ENCODE measurements around the gene MGAT5B. TPM values are rescaled to one million over a fixed set of nuclear protein-coding genes. Genes with fewer than 3 reads are reported as not detected.

MGAT5B gene
- total RNA-seq, 2 donors from 2014 or later = 0.05 to 0.27 TPM

DNA sequence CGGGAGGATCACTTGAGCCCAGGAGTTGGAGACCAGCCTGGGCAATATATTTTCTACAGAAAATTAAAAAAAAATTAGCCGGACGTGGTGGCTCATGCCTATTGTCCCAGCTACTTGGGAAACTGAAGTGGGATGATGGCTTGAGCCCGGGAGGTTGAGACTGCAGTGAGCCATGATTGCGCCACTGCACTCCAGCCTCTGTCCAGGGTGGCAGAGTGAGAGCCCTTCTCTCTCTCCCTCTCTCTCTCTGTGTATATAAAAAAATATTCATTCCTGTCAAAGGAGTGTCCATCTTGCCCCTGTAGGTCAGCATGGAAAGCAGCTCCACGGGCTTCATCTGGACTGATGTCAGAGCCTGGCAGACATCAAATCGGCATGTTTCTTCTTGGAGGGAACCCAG is 31.2 kb downstream of the MGAT5B start:
- H3K27ac ChIP-seq = no peak overlapping the region
- DNase-seq = no peak
- intact Hi-C loops (cut with DNase I) = no loop called here
- H3K4me1 ChIP-seq = no peaks in the 10 kb centered on the region
- no peaks in the 10 kb centered on the region for H3K27me3 ChIP-seq
- TF ChIP-seq, protein P1, sequence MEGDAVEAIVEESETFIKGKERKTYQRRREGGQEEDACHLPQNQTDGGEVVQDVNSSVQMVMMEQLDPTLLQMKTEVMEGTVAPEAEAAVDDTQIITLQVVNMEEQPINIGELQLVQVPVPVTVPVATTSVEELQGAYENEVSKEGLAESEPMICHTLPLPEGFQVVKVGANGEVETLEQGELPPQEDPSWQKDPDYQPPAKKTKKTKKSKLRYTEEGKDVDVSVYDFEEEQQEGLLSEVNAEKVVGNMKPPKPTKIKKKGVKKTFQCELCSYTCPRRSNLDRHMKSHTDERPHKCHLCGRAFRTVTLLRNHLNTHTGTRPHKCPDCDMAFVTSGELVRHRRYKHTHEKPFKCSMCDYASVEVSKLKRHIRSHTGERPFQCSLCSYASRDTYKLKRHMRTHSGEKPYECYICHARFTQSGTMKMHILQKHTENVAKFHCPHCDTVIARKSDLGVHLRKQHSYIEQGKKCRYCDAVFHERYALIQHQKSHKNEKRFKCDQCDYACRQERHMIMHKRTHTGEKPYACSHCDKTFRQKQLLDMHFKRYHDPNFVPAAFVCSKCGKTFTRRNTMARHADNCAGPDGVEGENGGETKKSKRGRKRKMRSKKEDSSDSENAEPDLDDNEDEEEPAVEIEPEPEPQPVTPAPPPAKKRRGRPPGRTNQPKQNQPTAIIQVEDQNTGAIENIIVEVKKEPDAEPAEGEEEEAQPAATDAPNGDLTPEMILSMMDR (IDR thresholded peaks at IDR 0.05) = no peak
- no peak overlapping the region for H3K4me3 ChIP-seq
- no peaks in the 10 kb centered on the region for H3K36me3 ChIP-seq
- H3K9ac ChIP-seq (ENCODE audit: low read depth in 2 of 2, low read length in 2 of 2) = no peak overlapping the region
- H3K9me3 ChIP-seq = no peaks in the 10 kb centered on the region

DNA sequence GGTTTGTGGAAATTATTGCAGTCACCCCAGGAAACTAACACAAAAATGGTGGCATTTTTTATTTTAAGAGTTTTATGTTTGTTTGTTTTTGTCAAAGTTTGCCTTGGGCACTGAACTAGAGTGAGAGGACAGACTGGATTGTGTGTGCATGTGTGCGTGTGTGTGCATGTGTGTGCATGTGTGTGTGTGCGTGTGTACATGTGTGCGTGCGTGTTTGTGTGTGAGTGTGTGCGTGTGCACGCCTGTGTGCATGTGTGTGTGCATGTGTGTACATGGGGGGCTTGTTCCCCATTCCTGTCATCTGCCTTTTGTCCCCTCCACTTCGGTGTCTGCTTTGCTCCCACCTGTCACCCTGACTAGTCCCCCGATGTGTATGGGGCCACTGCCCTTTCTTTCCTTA is 32.5 kb downstream of the MGAT5B start:
- Histone ChIP-seq H3K27ac (no peak overlapping the region), H3K4me3 (no peak overlapping the region), H3K9me3 (no peaks in the 10 kb centered on the region), H3K27me3 (no peaks in the 10 kb centered on the region), H3K9ac (ENCODE audit: low read depth in 2 of 2, low read length in 2 of 2) (no peak overlapping the region), H3K36me3 (no peaks in the 10 kb centered on the region), H3K4me1 (no peaks in the 10 kb centered on the region)
- no peak for DNase-seq
- intact Hi-C loops (cut with DNase I) = no loop called here
- TF ChIP-seq, protein P1 (IDR thresholded peaks at IDR 0.05) = no peak

DNA sequence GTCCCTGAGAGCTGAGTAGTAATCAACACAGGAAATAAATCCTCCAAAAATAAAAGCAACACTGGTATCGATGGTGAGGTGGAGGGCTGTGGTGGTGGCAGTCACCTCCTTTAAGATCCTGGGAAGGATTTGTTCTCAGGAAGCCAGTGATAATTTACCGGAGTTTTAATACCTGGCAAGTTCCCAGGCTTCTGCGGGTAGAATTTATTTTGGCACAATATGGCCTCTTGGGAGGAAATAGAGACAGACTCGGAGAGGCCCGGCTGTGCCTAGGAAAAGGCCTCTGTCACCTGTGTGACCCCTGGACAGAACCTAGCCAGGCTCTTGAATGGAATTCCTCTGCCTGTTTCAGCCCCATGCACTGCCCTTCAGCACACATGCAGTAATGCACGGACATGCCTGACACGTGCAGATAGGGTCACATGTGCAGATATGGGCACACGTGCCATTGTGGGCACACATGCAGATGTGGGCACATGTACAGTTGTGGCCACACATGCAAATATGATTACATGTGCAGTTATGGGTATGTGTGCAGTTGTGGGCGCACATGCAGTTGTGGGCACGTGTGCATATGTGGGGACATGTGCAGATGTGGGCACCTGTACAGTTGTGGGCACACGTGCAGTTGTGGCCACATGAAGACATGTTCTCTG is 33.5 kb downstream of the MGAT5B start:
- Histone ChIP-seq H3K9ac (ENCODE audit: low read depth in 2 of 2, low read length in 2 of 2) (no peak overlapping the region), H3K27ac (no peak overlapping the region), H3K4me1 (no peaks in the 10 kb centered on the region), H3K36me3 (no peaks in the 10 kb centered on the region), H3K4me3 (no peak overlapping the region), H3K9me3 (no peaks in the 10 kb centered on the region), H3K27me3 (no peaks in the 10 kb centered on the region)
- TF ChIP-seq, protein P1 (IDR thresholded peaks at IDR 0.05) = no peak
- no peak for DNase-seq
- intact Hi-C loops (cut with DNase I) = no loop called here

DNA sequence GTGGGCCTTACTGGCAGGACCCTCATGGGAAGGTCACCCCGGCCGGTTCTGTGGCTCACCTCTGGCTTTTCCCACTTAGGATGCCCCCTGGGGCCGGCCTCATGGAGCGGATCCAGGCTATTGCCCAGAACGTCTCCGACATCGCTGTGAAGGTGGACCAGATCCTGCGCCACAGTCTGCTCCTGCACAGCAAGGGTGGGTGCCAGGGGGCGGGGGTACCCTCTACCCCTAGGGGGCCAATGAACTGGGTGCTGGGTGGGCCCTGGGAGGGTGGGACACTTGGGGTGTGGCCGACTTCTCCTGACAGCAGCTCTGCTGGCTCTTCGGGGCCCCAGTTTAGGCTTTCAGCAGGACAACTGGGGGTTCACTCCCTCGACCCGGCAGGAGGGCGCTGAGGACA is 34.3 kb downstream of the MGAT5B start:
- no peaks in the 10 kb centered on the region for H3K27me3 ChIP-seq

DNA sequence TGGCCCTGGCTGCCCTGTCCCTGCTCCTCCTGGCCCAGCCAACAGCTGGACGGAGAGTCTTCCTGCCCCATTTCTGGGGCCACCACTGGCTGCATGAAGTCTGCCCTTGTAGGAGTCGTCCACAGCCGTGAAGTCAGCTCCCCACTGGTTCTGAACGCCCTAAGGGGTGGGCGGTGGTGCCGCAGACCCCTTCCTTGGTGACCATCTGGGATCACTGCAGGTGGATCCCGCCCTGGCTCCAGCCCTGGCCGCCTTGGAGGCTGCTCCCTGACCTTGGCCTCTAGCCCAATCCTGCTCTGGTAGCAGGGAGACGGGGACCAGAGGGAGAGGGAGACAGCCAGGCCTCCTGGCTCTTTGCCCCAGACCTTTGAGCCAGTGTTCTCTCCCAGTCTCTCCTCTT is 35.4 kb downstream of the MGAT5B start:
- no peak overlapping the region for H3K4me3 ChIP-seq
- TF ChIP-seq, protein P1 (IDR thresholded peaks at IDR 0.05) = no peak
- intact Hi-C loops (cut with DNase I) = no loop called here
- H3K9me3 ChIP-seq = no peaks in the 10 kb centered on the region
- no peaks in the 10 kb centered on the region for H3K36me3 ChIP-seq
- no peak overlapping the region for H3K9ac ChIP-seq (ENCODE audit: low read depth in 2 of 2, low read length in 2 of 2)
- no peaks in the 10 kb centered on the region for H3K27me3 ChIP-seq
- DNase-seq = no peak
- H3K4me1 ChIP-seq = no peaks in the 10 kb centered on the region
- no peak overlapping the region for H3K27ac ChIP-seq

More for the DNA sequence above, 34.3 kb downstream of the MGAT5B start:
- H3K9ac ChIP-seq (ENCODE audit: low read depth in 2 of 2, low read length in 2 of 2) = no peak overlapping the region
- TF ChIP-seq, protein P1 (IDR thresholded peaks at IDR 0.05) = no peak
- DNase-seq = no peak
- H3K9me3 ChIP-seq = no peaks in the 10 kb centered on the region
- no peak overlapping the region for H3K4me3 ChIP-seq
- H3K27ac ChIP-seq = no peak overlapping the region
- intact Hi-C loops (cut with DNase I) = no loop called here
- no peaks in the 10 kb centered on the region for H3K4me1 ChIP-seq
- no peaks in the 10 kb centered on the region for H3K36me3 ChIP-seq

Data from colonic mucosa (tissue), 4 donors.